ENCODE data around the gene KCNN2.

KCNN2 gene

GRCh38 chr5:114438471-114438870, 76.6 kb downstream of the KCNN2 start:
- no peaks in the 10 kb centered on the region for H3K4me1 Mint-ChIP-seq
- no peak overlapping the region for H3K27ac Mint-ChIP-seq
- H3K9me3 Mint-ChIP-seq, result peaks cover 5% of the 10 kb centered on the region
- peaks cover 5% of the 10 kb centered on the region for H3K27me3 Mint-ChIP-seq (ENCODE audit: low read depth, poor library complexity)
- TF ChIP-seq CTCF (IDR thresholded peaks at IDR 0.05), result no peak
- H3K4me3 Mint-ChIP-seq, result no peak overlapping the region
- no peaks in the 10 kb centered on the region for H3K36me3 Mint-ChIP-seq (ENCODE audit: low read depth)
- no peak for DNase-seq

- TF ChIP-seq CTCF (IDR thresholded peaks at IDR 0.05), result peak; percentile 32
- no peaks in the 10 kb centered on the region for H3K36me3 Mint-ChIP-seq (ENCODE audit: low read depth)
- H3K9me3 Mint-ChIP-seq, result no peaks in the 10 kb centered on the region
- H3K4me3 Mint-ChIP-seq, result no peak overlapping the region
- DNase-seq, result no peak
- no peak overlapping the region for H3K27ac Mint-ChIP-seq
- H3K4me1 Mint-ChIP-seq, result peaks cover 32% of the 10 kb centered on the region
- peaks cover 19% of the 10 kb centered on the region for H3K27me3 Mint-ChIP-seq (ENCODE audit: low read depth, poor library complexity)
Observed at GRCh38 chr5:114447084-114447773, 85.4 kb downstream of the KCNN2 start.

GRCh38 chr5:114448481-114448880, 86.6 kb downstream of the KCNN2 start:
- H3K4me3 Mint-ChIP-seq, result no peak overlapping the region
- DNase-seq, result no peak
- H3K4me1 Mint-ChIP-seq, result peaks cover 32% of the 10 kb centered on the region
- no peak overlapping the region for H3K27ac Mint-ChIP-seq
- H3K36me3 Mint-ChIP-seq (ENCODE audit: low read depth), result no peaks in the 10 kb centered on the region
- no peak for TF ChIP-seq CTCF (IDR thresholded peaks at IDR 0.05)
- no peaks in the 10 kb centered on the region for H3K9me3 Mint-ChIP-seq
- H3K27me3 Mint-ChIP-seq (ENCODE audit: low read depth, poor library complexity), result peaks cover 27% of the 10 kb centered on the region

GRCh38 chr5:114449860-114450421, 88.1 kb downstream of the KCNN2 start:
- peak; percentile 76 for DNase-seq
- H3K9me3 Mint-ChIP-seq, result no peaks in the 10 kb centered on the region
- peak; percentile 76 for TF ChIP-seq CTCF (IDR thresholded peaks at IDR 0.05)
- no peak overlapping the region for H3K27ac Mint-ChIP-seq
- H3K36me3 Mint-ChIP-seq (ENCODE audit: low read depth), result no peaks in the 10 kb centered on the region
- peaks cover 32% of the 10 kb centered on the region for H3K4me1 Mint-ChIP-seq
- peaks cover 26% of the 10 kb centered on the region for H3K27me3 Mint-ChIP-seq (ENCODE audit: low read depth, poor library complexity)
- peak overlapping the region; percentile 63 for H3K4me3 Mint-ChIP-seq

GRCh38 chr5:114450437-114450836, 88.6 kb downstream of the KCNN2 start:
- no peak for TF ChIP-seq CTCF (IDR thresholded peaks at IDR 0.05)
- no peaks in the 10 kb centered on the region for H3K9me3 Mint-ChIP-seq
- H3K4me1 Mint-ChIP-seq, result peaks cover 32% of the 10 kb centered on the region
- H3K4me3 Mint-ChIP-seq, result peak overlapping the region; percentile 63
- no peaks in the 10 kb centered on the region for H3K36me3 Mint-ChIP-seq (ENCODE audit: low read depth)
- H3K27ac Mint-ChIP-seq, result no peak overlapping the region
- H3K27me3 Mint-ChIP-seq (ENCODE audit: low read depth, poor library complexity), result peaks cover 26% of the 10 kb centered on the region
- peak; percentile 13 for DNase-seq

- H3K36me3 Mint-ChIP-seq (ENCODE audit: low read depth), result no peaks in the 10 kb centered on the region
- H3K27me3 Mint-ChIP-seq (ENCODE audit: low read depth, poor library complexity), result peaks cover under 1% of the 10 kb centered on the region
- no peak for TF ChIP-seq CTCF (IDR thresholded peaks at IDR 0.05)
- H3K9me3 Mint-ChIP-seq, result no peaks in the 10 kb centered on the region
- H3K27ac Mint-ChIP-seq, result no peak overlapping the region
- no peak for DNase-seq
- H3K4me3 Mint-ChIP-seq, result no peak overlapping the region
- H3K4me1 Mint-ChIP-seq, result peaks cover 6% of the 10 kb centered on the region
Observed at GRCh38 chr5:114458726-114459125, 96.9 kb downstream of the KCNN2 start.

Data from nephron progenitor cell (in vitro differentiated cells).